NCI-H2196 treated with DMSO at 0.1 percent for 48 hours (cell line): ENCODE results near the gene SLC9A9.
"Not testable (repeated sequence)": the region's sequence is repeated elsewhere in the genome, so short reads cannot be mapped to it uniquely, and the experiment has no call there.

ENCODE experiments used
- DNase-seq: peaks from one replicate; lab custom pipeline; 2025; ENCODE audit not compliant: unreplicated experiment; lab: John Stamatoyannopoulos, UW

The SLC9A9 gene

GRCh38 chr3:143698682-143699303 lies 149.5 kb downstream of the SLC9A9 start:
- no peak for DNase-seq

DNA sequence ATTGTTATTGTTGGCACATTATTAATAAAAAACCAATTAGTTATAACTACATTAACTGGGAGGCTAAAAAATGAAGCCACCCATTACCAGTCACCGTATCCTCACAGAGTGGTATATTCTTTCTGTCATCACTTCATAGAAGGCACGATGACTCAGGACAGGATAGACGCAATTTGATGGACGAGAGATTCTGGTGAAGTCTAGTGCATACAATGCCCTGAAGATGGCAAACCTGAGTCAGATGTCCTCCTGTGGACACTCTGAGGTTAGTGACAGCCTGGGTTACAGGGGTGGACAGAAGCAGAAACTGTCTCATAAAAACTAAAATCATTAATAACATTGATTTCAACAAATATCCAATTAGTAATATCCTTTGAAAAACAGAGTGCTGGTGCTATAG lies 150.3 kb downstream of the SLC9A9 start:
- no peak for DNase-seq

GRCh38 chr3:143695333-143695732 lies 152.9 kb downstream of the SLC9A9 start:
- not testable (repeated sequence) for DNase-seq

- DNase-seq: no peak
Measured at GRCh38 chr3:143693506-143693905, 154.8 kb downstream of the SLC9A9 start.

- no peak for DNase-seq
Measured at GRCh38 chr3:143686638-143687197, 161.6 kb downstream of the SLC9A9 start.

DNA sequence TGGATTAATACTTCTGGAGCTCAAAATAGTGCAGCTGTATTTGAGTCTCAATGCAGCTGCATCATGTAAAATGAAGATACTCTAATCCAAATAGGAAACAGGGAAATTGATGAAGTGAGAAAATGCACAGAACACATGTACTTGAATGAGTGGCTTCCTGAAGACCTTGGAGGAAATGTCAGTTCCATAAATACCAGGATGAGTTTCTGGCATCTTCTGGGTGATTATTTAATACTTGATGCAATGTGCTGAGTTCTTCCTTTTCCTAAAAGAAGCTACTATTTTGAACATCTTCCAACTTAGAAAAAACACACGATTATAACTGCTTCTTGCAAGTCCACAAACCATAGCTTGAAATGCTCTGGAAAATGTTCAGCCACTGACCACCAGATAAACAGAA lies 162.8 kb downstream of the SLC9A9 start:
- no peak for DNase-seq

- DNase-seq: no peak
Measured at GRCh38 chr3:143677430-143677829, 170.8 kb downstream of the SLC9A9 start.

GRCh38 chr3:143676747-143677146 lies 171.5 kb downstream of the SLC9A9 start:
- no peak for DNase-seq

- DNase-seq: no peak
Measured at GRCh38 chr3:143676021-143676420, 172.2 kb downstream of the SLC9A9 start.

GRCh38 chr3:143674100-143674968 lies 173.9 kb downstream of the SLC9A9 start:
- peak; percentile 31 for DNase-seq

DNA sequence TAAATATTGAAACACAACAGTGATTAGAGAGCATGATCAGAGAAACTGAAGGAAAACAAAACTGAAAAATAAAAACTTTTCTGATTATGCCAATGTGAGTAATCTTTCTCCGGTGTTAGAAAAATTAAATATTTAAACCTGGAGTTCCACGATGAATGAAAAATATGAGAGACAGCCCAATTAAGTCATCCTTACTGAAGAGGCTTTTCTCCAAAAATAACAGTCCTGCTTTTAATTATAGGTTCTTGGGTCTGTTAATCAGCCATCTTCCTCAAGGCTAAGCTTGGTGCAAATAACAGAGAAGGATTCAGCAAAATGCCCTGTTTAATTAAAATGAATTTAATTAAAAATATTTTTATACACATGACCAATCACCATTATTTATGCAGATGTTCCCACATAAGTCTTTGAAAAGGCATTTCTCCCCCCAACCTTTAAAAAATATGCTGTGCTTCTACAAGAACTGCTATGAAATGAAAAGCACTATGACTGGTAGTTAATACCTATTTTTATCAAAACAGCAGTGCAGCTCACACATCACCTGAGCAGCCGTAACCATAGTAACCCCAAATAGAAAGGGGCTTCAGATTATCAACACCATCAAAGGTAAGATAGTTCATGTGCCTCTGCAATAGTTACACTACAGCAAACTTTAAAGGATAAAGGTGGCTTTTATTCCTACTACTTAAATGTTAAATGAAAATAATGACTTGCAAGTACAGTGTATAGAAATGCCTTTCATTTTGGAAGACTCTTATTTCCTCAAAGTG lies 175.7 kb downstream of the SLC9A9 start:
- DNase-seq: no peak

DNA sequence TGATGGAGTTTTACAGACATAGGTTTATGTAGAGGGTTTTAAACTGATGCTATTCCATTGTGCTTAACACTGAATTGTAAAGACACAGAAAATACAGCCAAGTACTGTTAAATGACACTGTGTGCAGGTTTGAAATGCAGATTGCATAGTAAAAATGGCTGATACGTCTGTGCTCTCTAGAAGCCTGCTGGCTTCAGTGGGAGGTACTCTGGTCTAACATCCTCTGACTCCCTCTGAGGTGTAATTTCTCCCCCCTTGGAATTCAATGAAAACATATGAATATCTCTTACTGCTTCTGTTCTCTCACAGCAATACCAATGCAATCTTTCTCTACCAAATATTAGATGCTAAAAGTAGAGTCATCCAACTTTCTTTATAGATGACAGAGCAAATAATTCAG lies 176.6 kb downstream of the SLC9A9 start:
- no peak for DNase-seq

DNA sequence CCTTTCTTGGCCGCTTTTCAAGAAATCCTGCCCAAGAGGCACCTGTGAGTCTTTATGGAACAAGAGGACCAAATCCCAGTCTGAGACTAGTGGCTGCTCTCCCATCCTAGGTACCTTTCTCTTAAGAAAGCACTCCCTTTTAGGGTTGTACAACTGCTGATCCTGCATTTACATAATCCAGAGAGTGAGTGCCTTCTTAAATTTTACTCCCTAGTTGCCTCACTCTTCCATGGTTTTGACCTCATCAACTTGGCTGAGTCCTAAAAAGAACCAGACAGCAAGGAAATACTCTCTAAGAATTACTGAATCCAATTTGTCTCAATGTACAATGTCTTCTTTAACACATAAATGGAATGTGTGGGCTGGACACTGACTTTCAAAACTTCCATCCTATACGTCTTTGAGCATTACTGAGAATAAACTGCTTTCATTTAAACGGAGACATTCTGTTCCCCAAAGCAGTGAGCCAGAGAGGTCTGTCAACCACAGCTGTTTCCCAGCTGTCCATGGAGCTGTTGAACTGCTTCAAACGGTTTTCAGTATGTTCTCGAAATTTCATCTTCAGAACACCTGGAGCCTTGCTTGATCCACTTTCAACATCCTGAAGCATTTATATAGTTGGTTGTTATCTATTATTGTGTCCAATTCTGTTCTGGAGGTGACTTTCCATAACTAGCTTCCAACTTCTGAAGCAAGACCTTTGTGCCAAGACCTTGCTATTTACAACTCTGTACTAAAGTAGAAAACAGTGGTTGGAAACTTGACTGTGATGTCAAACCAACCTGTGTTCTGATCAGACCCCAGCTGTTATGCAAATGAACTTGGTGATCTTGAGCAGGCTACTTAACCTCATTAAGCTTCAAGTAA lies 179.1 kb downstream of the SLC9A9 start:
- DNase-seq: no peak

GRCh38 chr3:143668385-143668784 lies 179.9 kb downstream of the SLC9A9 start:
- DNase-seq: no peak

DNA sequence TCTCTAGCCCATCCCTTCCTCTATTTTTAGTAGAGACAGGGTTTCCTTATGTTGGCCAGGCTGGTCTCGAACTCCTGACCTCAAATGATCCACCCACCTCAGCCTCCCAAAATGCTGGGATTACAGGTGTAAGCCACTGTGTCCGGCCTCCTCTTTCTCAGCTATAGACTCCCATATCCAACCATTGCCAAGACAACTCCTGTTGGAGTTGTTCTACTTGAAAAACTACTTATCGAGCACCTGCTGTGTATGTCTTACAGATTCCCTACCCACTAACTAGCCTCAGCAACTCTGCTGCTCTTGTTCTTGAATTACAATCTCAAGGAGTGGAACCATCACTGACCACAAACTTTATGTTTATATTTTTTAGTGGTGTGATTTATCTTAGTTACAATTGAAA lies 186.6 kb downstream of the SLC9A9 start:
- DNase-seq: no peak

GRCh38 chr3:143658861-143659260 lies 189.4 kb downstream of the SLC9A9 start:
- DNase-seq: no peak

GRCh38 chr3:143658116-143658515 lies 190.2 kb downstream of the SLC9A9 start:
- no peak for DNase-seq

DNA sequence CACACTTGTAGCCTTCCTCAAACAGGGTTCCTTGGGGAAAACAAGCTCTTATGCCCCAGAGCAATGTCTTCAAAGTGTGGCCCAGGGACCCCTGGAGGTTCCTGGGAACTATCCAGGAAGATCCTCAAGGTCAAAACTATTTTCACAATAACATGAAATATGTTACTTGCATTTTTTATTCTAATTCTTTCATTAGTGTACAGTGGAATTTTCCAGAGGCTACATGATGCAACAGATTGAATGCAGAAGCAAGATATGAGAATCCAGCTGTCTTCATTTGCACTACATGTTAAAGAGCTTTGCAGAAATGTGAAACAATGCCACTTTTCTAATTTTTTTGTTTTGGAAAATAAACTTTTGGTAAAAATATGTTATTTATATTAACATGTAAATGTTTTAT lies 190.9 kb downstream of the SLC9A9 start:
- DNase-seq: no peak

DNA sequence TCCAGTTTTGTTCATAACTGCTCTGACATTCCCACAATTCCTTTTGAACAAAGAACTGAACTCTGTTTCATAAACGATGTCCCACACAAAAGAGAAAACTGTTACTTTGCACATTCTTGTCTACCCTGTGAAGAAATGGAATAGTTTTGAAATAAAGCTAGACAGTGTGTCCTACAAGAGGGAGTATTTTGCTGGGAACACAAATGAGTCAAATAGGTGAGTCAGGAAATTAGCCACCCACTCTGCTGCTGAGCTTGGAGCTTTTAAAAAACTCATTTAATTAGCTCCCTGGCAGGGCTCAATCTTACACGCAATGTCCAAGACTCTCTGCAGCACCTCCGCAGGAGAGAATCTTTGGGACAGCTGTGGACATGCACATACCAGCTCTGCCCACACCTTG lies 193.4 kb downstream of the SLC9A9 start:
- DNase-seq: no peak

GRCh38 chr3:143653935-143654334 lies 194.3 kb downstream of the SLC9A9 start:
- no peak for DNase-seq

DNA sequence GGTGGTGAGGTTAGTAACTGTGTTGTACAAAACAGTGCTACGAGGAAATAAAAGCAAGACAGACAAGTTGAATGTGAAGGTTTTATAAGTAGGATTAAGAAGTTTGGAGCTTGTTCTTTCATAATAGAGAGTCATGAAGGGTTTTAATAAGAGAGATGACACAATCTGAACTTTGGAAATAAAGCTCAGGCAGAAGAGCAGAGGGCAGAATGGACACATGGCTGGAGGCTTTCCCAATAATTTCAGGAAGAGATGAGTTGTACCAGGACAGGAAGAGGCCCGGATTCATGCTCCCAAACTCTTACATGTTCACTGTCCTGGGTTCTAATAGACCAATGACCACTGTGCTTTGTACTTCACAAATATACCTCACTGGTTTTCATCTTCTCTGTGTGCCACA lies 194.8 kb downstream of the SLC9A9 start:
- DNase-seq: no peak
